ENCODE results near the gene GFY.
"Not testable (repeated sequence)": the region's sequence is repeated elsewhere in the genome, so short reads cannot be mapped to it uniquely, and the experiment has no call there.

GFY gene

GRCh38 chr19:49444100-49444700 is 19.0 kb downstream of the GFY start:
- not testable (repeated sequence) for DNase-seq

- no peak for DNase-seq
Measured at GRCh38 chr19:49445997-49446396, 20.8 kb downstream of the GFY start.

GRCh38 chr19:49447485-49448431 is 22.6 kb downstream of the GFY start:
- peak; percentile 33 for DNase-seq

- no peak for DNase-seq
Measured at GRCh38 chr19:49448432-49448786, 23.2 kb downstream of the GFY start.

GRCh38 chr19:49450405-49450804 is 25.2 kb downstream of the GFY start:
- no peak for DNase-seq

- peak; percentile 100 for DNase-seq
Measured at GRCh38 chr19:49451430-49452181, 26.4 kb downstream of the GFY start, which contains the start of gene PIH1D1. Gene PIH1D1 (minus strand): TSS chr19:49451814. CDS start chr19:49451574, 240 bp downstream.

GRCh38 chr19:49453013-49453756 is 28.0 kb downstream of the GFY start, which contains the start of gene ALDH16A1:
Gene ALDH16A1 (plus strand): TSS chr19:49453225. CDS start chr19:49453332, 107 bp downstream.
- DNase-seq, result peak; percentile 99

- no peak for DNase-seq
Measured at GRCh38 chr19:49453757-49454240, 28.6 kb downstream of the GFY start.

GRCh38 chr19:49455773-49456172 is 30.6 kb downstream of the GFY start:
- no peak for DNase-seq

- no peak for DNase-seq
Measured at GRCh38 chr19:49456326-49456725, 31.1 kb downstream of the GFY start.

- DNase-seq, result no peak
Measured at GRCh38 chr19:49458567-49458903, 33.3 kb downstream of the GFY start.

- DNase-seq, result no peak
Measured at GRCh38 chr19:49459388-49459787, 34.2 kb downstream of the GFY start.

- not testable (repeated sequence) for DNase-seq
Measured at GRCh38 chr19:49461130-49461529, 35.9 kb downstream of the GFY start.

- no peak for DNase-seq
Measured at GRCh38 chr19:49461656-49462055, 36.5 kb downstream of the GFY start.

GRCh38 chr19:49462492-49462891 is 37.3 kb downstream of the GFY start:
- DNase-seq, result no peak

- no peak for DNase-seq
Measured at GRCh38 chr19:49463960-49464740, 39.0 kb downstream of the GFY start.

GRCh38 chr19:49465371-49465770 is 40.2 kb downstream of the GFY start:
- no peak for DNase-seq

GRCh38 chr19:49468199-49468598 is 43.0 kb downstream of the GFY start:
- DNase-seq, result no peak

- DNase-seq, result peak; percentile 99
Measured at GRCh38 chr19:49468746-49469447, 43.7 kb downstream of the GFY start.

GRCh38 chr19:49469828-49470614 is 44.8 kb downstream of the GFY start:
- no peak for DNase-seq
